HCT116 (cell line): ENCODE data around the gene RAPGEF6.

Experiments used
- ATF3 ChIP-seq: IDR thresholded peaks from 2 replicates; pipeline ENCODE4 v1.6.1; 2012
- CTCF ChIP-seq, 3 experiments: fragments of 200-600 bp in 1 of 3; sonication (generic) in 1 of 3; IDR thresholded peaks in 2 of 3; conservative IDR thresholded peaks in 1 of 3; 2 replicates each; pipeline ENCODE4 v1.5.1; 2012 to 2017; ENCODE audit warnings: low read depth in 2 of 3, low read length in 2 of 3, antibody characterized with exemption in 1 of 3, borderline replicate concordance in 1 of 3, control low read depth in 1 of 3, mild to moderate bottlenecking in 1 of 3, mixed read lengths in 1 of 3, mixed run types in 1 of 3, moderate library complexity in 1 of 3; ENCODE audit not compliant: insufficient read depth in 1 of 3
- RAD21 ChIP-seq: IDR thresholded peaks from 2 replicates; pipeline ENCODE4 v1.6.1; 2012; ENCODE audit warnings: low read depth, mild to moderate bottlenecking
- ZFX ChIP-seq: fragments of 450-650 bp; IDR thresholded peaks from 2 replicates; pipeline ENCODE4 v1.6.1; 2017

- TF ChIP-seq CTCF (IDR thresholded peaks at IDR 0.05 in 2 of 3, conservative IDR thresholded peaks at IDR 0.05 in 1 of 3; ENCODE audit: borderline replicate concordance in 1 of 3, insufficient read depth in 1 of 3, low read depth in 2 of 3, low read length in 2 of 3) (no peak), RAD21 (no peak), ATF3 (no peak), ZFX (no peak)
Observed at GRCh38 chr5:131608597-131608996, 26.4 kb downstream of the RAPGEF6 start.
